Jurkat, Clone E6-1 (cell line): ENCODE results near the gene RPS6KC1. TPM values are rescaled to one million over a fixed set of nuclear protein-coding genes. Genes with fewer than 3 reads are reported as not detected.
"Not testable (repeated sequence)": the region's sequence is repeated elsewhere in the genome, so short reads cannot be mapped to it uniquely, and the experiment has no call there.

ENCODE experiments used
- DNase-seq: peaks from one replicate; pipeline ENCODE4 v3.0.0-alpha.2; 2011; ENCODE audit warnings: low read depth, low spot score
- H3K4me3 ChIP-seq: 2 replicates; pipeline ENCODE4 v1.5.1; 2011; ENCODE audit warnings: mild to moderate bottlenecking, low read length, control low read depth, moderate library complexity
- polyA plus RNA-seq: library from polyadenylated mRNA; unstranded; fragments of >200 nt; gene quantifications from one replicate; pipeline ENCODE4 v1.2.1, GENCODE V29; 2012; ENCODE audit warnings: missing spikeins; ENCODE audit not compliant: insufficient read length, insufficient read depth

RPS6KC1 gene, protein sequence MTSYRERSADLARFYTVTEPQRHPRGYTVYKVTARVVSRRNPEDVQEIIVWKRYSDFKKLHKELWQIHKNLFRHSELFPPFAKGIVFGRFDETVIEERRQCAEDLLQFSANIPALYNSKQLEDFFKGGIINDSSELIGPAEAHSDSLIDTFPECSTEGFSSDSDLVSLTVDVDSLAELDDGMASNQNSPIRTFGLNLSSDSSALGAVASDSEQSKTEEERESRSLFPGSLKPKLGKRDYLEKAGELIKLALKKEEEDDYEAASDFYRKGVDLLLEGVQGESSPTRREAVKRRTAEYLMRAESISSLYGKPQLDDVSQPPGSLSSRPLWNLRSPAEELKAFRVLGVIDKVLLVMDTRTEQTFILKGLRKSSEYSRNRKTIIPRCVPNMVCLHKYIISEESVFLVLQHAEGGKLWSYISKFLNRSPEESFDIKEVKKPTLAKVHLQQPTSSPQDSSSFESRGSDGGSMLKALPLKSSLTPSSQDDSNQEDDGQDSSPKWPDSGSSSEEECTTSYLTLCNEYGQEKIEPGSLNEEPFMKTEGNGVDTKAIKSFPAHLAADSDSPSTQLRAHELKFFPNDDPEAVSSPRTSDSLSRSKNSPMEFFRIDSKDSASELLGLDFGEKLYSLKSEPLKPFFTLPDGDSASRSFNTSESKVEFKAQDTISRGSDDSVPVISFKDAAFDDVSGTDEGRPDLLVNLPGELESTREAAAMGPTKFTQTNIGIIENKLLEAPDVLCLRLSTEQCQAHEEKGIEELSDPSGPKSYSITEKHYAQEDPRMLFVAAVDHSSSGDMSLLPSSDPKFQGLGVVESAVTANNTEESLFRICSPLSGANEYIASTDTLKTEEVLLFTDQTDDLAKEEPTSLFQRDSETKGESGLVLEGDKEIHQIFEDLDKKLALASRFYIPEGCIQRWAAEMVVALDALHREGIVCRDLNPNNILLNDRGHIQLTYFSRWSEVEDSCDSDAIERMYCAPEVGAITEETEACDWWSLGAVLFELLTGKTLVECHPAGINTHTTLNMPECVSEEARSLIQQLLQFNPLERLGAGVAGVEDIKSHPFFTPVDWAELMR
- polyA plus RNA-seq: 5.1 TPM

- H3K4me3 ChIP-seq: peak within 1 kb of the TSS; percentile 92
- DNase-seq: peak; percentile 67
Observed at GRCh38 chr1:213051127-213051880, at the start of gene RPS6KC1. RPS6KC1 (plus strand) TSS chr1:213051241; CDS start chr1:213051405, 164 bp downstream.

DNA sequence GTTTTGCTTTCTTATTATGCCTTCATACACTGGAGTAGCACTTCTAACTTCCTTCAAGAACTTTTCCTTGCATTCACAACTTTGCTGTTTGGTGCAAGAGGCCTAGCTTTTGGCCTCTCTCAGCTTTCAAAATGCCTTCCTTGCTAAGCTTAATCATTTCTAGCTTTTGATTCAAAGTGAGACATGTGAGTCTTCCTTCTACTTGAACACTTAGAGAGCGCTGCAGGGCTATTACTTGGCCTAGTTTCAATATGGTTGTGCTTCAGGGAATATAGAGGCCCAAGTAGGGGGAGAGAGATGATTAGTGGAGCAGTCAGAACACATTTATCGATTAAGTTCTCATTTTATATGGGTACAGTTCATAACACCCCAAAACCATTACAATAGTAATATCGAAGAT lies 47.8 kb upstream of the RPS6KC1 start:
- no peak for DNase-seq
- no peak overlapping the region for H3K4me3 ChIP-seq

GRCh38 chr1:213008564-213008963 lies 42.5 kb upstream of the RPS6KC1 start:
- DNase-seq: peak; percentile 52
- no peak overlapping the region for H3K4me3 ChIP-seq

DNA sequence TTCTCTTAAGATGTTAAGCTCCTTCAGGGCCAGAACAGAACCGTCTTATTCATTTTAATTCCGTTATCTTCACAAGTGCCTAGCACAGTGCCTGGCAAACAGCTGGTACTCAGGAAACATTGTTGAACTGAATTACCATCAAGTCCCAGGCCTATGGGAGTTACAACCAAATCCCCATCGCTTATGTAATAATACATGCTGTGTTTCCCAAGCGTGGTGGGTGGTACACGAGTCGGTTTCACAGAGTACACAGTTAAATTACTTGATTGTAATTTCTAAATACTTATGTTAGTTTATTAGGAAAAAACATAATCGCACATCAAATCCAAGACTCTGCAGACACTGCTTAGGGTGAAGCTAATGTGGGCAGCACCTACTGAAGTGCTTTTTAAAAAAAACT lies 36.4 kb upstream of the RPS6KC1 start:
- peak overlapping the region; percentile 79 for H3K4me3 ChIP-seq
- no peak for DNase-seq

DNA sequence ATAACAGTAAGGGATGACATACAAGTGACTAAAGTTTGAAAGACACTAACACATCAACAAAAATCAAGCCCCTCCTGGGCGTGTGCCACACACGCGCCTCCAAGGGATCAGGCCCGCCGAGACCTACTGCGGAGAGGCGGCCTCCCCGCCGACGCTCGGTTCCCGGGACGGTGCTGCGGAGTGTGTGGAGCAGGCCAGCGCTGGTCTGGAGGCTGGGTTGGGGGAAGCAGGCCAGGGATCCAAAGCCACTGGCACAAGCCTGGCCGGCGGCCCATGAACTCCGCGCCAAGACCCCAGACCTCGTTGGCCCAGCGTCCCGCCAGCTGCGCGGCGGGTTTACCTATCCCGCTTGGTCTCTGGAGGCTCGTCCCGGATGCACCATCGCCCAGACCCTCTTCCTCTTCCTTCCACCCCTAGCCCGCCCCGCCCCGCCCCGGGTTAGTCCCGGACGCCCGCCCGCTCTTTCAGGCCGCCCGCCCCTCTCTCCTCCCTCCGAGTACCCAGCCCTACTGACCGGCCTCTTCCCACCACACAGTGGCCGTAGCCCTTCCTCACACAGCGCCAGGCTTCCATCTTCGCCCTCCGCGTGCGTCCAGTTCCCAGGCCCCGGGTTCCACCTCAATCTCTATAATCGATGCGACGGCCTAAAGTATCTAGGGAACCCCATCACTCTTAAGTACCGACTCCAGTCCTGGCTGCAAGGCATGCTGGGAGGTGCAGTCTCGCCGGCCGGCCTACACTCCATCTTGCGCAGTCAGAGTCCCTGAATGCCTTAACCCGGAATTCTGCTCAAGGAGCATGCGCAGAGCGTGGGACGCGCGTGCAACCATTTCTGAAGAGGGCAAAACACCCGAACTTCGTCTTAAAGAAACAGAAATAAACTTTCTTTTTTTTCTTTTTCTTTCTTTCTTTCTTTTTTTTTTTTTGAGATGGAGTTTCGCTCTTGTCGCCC lies 35.7 kb upstream of the RPS6KC1 start, which contains the start of gene ANGEL2:
ANGEL2 (minus strand) TSS at position 769 of the 952 bp plus-strand sequence; CDS start at position 573, 196 bp downstream.
- peak; percentile 98 for DNase-seq
- peak within 1 kb of the TSS; percentile 79 for H3K4me3 ChIP-seq

DNA sequence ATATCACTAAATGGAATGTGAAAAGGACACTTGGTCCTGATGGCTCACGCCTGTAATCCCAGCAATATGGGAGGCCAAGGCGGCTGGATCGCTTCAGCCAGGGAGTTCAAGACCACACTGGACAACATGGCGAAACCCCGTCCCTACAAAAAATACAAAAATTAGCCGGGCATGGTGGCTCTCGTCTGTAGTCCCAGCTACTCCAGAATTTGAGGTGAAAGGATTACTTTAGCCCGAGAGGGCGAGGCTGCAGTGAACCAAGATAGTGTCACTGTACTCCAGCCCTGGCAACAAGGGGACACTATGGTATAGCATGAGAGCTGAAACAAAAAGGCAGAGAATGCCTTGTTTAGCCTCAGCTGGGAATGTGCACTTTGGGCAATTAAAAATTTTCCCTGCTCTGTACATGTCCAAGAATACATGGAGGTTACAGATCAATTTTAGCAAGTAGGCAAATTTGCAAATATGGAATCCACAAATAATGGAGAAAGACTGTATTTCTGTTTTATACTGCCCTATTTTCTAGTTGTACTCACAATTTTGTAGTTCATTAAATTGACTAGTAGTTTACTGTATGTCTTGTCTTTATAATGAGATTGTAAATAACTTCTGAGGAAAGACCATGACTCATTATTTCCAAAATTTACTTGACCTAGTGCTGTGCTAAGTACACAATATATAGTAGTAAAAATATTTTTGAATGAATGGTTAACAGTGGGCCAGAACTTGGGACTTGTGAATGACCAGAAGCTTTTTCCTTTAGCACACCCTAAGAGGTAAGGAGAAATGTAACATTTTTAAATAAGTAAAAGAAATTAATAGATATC lies 33.4 kb upstream of the RPS6KC1 start:
- H3K4me3 ChIP-seq: no peak overlapping the region
- DNase-seq: no peak

DNA sequence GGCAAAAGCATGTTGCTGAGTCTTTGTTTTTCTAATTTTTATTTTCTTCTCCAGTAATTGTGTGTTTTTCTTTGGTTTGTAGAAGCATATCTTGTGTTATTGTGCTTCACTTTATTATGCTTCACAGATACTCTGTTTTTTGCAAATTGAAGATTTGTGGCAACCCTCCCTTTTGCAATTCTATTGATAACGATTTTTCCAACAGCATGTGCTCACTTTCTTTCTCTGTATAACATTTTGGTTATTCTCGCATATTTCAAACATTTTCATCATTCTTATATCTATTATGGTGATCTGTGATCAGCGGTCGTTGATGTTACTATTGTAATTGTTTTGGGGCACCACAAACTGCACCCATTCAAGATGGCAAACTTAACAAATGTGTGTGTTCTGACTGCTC lies 31.6 kb upstream of the RPS6KC1 start:
- DNase-seq: no peak
- no peak overlapping the region for H3K4me3 ChIP-seq

GRCh38 chr1:213020016-213020415 lies 31.0 kb upstream of the RPS6KC1 start:
- H3K4me3 ChIP-seq: no peak overlapping the region
- no peak for DNase-seq

DNA sequence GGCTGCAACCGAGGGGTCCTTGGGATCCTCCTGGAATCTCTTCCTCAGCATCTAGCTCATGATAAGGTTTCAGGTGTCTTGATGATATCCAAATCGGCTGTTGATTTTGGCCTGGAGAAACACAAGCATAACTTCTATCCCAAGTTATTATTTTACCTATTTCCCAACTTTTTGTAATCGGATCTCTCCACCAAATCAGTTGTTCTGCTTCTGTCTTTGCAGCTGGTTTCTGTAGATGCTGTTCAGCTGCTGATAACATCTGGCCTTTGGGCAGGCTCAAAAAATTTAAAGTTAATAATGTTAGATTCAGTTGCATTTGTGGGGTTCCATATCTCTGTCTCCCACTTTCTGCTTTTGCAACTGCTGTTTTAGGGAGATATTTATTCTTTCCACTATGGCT lies 24.0 kb upstream of the RPS6KC1 start:
- H3K4me3 ChIP-seq, DNase-seq: not testable (repeated sequence)

DNA sequence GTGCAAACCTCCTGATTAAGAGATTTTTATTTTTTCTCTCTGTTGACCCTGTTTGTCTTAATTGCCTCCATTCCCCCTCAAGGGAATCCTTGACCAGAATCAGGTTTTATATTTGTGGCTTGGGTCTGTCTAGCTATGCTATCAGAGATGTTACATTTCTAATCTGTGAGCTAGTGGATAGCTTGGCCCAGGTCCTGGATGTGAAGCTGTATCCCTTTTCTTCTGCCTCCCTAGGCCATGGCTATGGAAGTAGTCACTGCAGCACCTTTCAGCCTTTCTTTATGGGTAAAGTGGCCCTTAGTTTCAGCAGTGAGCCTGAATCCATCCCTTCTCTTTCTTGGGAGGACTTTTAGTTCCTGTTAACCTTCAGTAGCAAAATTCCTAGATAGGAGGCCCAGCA lies 18.4 kb upstream of the RPS6KC1 start:
- no peak for DNase-seq
- H3K4me3 ChIP-seq: no peak overlapping the region

DNA sequence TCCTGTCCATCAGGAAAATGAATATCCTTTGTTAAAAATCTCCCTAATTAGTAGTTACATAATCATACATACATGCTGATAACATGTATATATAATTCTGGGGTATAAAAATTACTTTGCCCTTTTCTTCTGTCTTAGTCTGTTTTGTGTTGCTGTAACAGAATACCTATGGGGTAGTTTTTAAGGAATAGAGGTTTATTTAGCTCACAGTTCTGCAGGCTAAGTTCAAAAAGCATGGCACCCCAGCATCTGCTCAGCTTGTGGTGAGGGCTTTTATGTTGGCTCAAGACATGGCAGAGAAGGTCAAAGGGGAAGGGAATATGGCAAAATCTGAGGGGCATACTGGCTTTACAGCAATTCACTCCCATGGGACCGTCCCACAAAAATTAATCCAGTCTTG lies 16.3 kb upstream of the RPS6KC1 start:
- H3K4me3 ChIP-seq: no peak overlapping the region
- no peak for DNase-seq

- no peak for DNase-seq
- no peak overlapping the region for H3K4me3 ChIP-seq
Observed at GRCh38 chr1:213035573-213035972, 15.5 kb upstream of the RPS6KC1 start.

DNA sequence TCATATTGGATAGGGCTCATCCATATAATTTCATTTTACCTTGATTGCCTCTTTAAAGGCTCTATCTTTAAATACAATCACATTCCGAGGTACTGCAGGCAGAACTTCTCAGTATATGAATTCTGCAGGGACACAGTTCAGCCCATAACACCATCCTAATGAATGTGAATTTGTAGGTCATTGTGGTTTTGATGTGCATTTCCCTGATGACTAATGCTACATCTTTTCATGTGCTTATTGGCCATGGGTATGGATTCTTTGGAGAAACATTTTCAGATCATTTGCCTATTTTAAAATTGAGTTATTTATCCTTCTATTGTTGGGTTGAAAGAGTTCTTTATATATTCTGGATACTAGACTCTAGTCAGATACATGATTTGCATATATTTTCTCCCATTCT lies 9.6 kb upstream of the RPS6KC1 start:
- H3K4me3 ChIP-seq: no peak overlapping the region
- no peak for DNase-seq

- H3K4me3 ChIP-seq, DNase-seq: not testable (repeated sequence)
Observed at GRCh38 chr1:213045321-213046226, 5.5 kb upstream of the RPS6KC1 start.

DNA sequence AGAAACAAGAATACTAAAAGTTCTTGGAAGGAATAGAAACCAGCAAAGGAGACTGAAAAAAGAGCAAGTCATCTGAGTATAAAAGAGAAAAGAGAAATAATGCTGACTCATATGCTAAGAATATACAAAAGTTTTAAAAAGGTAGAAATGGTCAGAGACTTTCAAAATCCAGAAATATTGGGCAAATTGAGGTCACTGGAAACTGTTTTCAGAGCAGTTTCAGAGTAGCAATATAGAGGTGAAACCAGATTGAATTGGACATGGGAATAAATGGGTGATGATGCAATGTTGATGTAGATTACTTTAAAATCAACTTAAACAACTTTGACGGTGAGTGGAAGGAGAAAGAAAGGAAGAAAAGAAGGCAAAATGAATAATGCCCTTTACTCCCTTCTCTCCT lies 1.8 kb upstream of the RPS6KC1 start:
- DNase-seq: no peak
- no peak overlapping the region for H3K4me3 ChIP-seq

DNA sequence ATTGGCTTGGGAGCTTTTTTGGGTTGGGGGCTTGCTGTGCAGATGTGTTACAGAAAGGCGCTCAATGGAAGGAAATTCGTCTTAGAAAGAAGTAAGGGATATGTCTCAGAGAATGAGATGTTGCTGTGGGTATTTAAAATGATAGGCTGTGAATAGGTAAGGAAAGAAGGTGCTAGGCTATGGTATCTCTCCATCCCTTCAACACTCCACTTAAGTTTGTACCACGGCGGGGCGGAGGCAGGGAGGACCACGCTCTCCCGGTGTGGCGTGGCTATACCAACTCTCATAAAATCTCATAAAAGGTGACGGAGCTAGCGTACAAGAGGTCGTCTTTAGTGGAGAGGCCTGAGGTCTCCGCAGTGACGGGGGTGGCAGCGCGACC lies 305 bp upstream of the RPS6KC1 start:
- no peak for DNase-seq

More for the DNA sequence above, 305 bp upstream of the RPS6KC1 start:
- H3K4me3 ChIP-seq: peak overlapping the region; percentile 92
